Stimulated activated CD4-positive, alpha-beta T cell treated with anti-CD3 and anti-CD28 coated beads, Interleukin-4, amount 100 ng/mL, for 48 hours (primary cell): ENCODE measurements around the gene LMBRD2.
"Not testable (repeated sequence)": the region's sequence is repeated elsewhere in the genome, so short reads cannot be mapped to it uniquely, and the experiment has no call there.

Experiments
- DNase-seq, 2 donors: peaks; one replicate each; pipeline ENCODE4 v3.0.0-alpha.2; 2020; ENCODE audit warnings: low read depth in 2 of 2

Gene LMBRD2

DNA sequence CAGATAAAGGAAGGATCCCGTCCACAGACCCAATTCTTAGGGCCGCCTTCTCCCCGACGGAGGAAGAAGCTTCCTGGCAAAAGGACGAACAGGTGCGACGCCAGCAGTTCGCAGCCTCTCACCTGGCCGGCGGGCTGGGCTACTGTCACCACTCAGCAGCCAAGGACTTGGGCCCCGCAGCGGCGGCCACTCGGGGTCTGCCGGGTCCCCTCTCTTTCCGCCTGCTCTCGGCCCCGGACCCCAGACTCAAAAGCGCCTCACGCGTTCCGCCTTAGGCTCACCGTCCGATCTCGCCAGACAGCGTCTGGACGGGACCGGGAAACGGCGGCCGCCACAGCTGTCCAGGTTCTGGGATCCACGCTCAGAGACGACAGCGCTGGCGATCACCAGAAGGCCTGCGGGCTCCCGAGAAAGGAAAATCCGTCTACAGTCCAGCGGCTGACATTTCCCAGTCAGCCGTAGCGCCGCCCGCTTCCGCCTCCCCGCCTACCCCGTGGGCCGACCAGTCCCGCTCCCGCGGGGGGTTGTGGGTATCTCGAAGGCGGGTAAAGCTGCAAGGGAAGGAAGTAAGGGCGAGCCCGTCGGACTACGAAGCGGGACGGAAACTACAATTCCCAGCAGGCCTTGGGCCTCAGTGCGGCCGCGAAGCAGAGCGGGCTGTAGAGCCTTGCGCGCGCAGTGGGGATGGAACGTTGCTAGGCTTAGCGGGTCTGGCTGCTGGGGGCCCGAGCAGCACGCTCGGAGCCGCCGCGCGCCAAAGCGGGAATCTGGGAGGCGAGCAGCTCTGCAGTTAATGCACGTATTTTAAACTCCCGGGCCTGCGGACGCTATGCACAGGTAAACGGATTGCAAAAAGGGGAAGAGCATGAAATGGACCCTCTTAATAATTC, at the start of gene LMBRD2, which contains the start of gene SKP2:
LMBRD2 (minus strand) TSS at position 454 of the 890 bp plus-strand sequence. CDS start 8,538 bp downstream, outside the sequence.
SKP2 (plus strand) TSS at position 678 of the 890 bp plus-strand sequence; CDS start at position 830, 152 bp downstream.
- peak; percentile 93 to 96 for DNase-seq

DNA sequence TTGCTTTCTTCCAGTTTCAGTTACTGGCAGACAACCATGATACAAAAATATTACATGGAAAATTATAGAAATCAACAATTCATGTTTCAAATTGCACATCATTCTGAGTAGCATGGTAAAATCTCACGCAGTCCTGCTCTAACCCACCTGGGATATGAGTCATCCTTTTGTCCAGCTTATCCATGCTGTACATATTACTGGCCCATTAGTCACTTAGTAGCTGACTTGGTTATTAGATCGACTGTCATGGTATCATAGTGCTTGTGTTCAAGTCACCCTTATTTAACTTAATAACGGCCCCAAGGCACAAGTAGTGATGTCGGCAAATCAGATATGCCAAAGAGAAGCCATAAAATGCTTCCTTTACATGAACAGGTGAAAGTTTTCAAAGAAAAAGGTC, 48.8 kb upstream of the LMBRD2 start:
- no peak for DNase-seq

DNA sequence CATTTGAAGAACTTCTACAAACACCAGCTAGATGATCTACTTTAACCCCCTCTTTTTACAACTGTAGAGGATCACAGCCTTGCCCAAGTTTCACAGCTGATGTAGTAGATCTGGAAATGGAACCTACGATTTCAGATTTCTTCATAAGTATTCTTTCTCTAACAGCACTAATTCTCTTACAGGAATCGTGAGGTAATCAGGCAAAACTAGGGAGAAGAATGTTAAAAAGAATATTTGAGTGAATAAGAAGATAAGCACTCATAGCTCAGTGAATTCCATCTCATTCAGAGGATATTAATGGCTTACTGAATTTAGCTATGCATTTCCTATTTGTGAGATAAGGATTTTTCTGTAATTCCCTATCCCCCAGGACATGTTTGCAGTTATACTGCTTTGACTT, 47.9 kb upstream of the LMBRD2 start:
- no peak for DNase-seq

DNA sequence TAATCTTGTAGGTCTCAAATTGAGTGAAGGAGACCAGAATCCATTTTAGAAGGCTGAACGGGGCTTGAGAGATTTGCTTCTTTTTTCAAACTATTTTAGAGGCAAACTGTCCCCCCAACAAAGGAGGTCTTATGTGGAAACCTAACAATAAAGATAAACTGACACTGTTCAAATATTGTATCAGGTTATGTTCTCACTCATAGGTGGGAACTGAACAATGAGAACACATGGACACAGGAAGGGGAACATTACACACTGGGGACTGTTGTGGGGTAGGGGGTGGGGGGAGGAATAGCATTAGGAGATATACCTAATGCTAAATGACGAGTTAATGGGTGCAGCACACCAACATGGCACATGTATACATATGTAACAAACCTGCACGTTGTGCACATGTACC, 47.1 kb upstream of the LMBRD2 start:
- not testable (repeated sequence) for DNase-seq

DNA sequence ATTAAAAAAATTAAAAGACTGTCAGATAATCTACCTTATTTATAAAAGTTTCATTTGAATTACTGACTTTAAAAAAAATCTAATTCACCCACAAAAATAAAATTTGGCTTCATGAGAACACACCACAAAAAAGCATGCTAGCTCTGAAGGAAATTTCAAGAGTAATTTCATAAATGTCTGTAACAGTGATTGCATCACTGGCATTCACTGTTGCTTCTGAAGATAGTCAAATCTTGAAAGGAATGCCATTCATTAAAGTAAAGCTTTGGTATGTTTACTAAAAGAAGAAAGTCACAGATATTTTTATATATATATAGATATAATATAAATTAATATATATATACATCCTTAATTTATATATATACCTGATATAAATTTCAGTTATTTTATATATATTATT, 46.6 kb upstream of the LMBRD2 start:
- DNase-seq, result no peak

DNA sequence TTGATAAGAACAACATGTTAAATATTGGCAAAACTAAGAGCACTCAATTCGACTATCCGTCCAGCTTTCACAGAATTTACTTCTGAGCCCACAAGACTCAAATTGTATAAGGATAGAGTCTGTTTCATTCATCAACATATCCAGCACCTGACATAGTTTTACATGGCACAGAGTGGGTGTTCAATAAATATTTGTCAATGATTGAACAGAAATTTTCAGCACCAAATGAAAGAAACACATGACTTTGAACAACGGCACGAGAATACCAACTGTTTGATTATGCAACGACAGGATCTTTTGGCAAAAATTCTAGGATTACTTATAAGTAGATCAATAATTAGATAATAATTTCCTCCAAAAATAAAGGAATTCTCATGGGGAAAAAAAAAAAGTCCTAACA, 42.1 kb upstream of the LMBRD2 start:
- DNase-seq, result no peak

DNA sequence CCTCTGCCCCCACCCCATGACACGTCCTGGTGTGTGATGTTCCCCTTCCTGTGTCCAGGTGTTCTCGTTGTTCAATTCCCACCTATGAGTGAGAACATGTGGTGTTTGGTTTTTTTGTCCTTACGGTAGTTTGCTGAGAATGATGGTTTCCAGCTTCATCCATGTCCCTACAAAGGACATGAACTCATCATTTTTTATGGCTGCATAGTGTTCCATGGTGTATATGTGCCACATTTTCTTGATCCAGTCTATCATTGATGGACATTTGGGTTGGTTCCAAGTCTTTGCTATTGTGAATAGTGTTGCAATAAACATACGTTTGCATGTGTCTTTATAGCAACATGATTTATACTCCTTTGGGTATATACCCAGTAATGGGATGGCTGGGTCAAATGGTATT, 32.7 kb upstream of the LMBRD2 start:
- not testable (repeated sequence) for DNase-seq

DNA sequence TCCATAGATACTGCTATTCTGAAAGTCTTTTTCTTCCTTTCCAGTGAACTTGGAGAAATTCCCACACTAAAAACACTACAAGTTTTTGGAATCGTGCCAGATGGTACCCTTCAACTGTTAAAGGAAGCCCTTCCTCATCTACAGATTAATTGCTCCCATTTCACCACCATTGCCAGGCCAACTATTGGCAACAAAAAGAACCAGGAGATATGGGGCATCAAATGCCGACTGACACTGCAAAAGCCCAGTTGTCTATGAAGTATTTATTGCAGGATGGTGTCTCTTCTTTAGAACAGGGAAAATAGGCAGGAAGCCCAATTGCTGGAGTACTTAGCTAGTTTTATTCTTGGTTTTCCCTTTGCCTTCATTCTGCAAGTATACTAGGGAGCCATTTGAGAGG, 30.1 kb upstream of the LMBRD2 start:
- no peak for DNase-seq

DNA sequence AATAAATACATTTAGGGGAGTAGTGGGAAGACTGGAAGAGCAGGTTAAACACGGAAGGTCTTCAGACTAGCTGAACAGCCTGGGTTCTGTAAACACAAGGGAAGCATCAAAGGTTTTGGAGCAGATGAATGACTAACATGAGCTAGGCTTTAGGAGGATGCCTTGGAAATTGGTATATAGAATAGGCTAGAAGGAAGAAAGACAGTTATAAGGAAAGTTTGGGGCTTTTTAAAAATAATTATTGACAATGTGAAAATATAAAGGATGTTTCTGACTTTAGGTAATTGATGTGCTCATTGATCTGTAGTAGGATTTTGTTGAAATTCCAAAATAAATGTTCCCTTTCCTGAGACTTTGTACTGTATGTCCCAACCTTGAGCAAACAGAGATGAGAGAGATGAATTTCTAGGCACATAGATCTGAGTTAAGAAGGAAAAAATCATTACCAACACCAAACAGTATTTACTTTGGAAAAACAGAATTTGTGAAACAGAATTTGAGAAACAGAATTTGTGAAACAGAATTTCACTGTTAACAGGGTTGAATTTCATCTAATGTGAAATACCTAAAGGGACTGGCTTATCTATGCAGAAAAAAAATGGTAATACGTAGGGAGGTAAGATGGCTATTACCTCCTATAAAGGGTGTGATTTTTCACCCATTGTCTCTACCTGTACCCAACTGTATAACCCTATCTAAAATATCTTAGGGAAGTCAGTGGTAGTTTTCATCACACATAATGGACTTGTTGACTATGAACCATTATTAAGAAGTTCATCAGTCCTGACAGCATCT, 29.1 kb upstream of the LMBRD2 start:
- DNase-seq, result no peak

DNA sequence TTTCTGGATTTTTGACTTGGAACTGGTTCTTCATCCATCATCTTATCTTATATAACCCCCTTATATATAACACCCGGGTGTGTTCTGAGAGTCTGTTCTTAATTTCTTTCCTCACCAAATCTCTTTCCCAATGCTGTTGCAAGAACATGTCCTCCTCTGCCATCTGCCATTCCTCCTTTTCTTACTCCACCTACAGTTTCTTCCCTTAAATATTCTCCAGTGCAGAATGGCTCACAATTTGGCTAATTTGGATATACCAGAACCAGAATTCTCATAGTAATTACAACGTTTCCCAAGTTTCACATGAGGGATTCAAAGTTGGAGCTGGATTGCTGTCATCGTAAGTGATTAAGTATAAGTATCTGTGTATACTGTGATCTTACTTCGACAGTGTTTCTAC, 28.3 kb upstream of the LMBRD2 start:
- no peak for DNase-seq

DNA sequence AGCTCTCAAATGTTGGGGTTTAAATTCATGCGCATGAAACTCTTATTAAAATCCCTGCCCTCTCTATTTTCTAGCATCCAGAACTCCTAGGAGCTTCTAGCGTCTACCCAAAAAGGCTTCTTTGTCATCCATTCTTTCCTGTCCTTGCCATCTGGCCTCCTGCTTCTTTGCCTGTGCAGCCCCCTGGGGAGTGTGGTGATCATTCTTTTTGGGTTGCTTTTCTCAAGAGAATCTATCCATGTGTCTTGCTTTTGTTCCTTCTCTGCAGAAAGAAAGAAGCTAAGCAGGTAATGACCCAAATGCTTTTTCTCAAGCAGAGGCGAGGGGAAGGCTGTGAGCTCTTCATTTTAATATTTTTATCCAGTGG, 26.8 kb upstream of the LMBRD2 start:
- DNase-seq, result no peak

DNA sequence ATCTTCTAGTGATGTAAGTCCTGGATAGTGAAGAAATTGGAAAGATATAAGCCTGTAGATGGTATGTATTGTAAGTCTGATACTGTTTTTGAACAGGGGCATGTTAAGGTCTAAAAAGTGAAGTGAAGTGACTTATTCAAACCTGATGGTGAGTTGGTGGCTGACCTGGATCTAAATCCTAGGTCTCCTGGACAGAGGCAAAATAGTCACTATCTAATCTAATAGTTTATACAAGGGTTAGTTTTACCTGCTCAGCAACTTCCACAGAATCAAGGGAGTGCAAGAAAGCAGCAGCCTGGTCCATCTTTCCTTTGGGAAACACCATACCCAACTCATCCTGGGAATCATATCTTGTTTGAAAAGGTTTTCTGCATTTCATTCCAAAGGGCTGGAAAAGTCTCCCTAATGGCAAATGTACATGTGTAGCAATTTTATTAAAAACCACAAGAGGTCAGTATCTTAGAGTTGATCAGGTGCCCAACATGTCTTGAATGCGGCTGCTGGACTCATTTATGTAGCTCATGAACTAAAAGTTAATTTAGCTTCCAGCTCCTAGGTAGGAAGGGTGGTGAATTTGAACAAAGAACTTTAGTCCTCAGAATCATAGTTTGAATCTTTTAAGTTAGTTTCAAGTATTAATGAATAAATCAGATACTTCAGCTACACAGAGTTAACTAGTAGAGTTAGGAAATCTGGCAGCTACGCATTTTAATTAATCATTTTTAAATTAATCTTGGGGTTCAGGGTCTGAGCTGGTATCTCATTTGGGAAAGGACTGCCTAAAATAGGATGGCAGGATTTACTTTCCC, 26.2 kb upstream of the LMBRD2 start:
- no peak for DNase-seq

DNA sequence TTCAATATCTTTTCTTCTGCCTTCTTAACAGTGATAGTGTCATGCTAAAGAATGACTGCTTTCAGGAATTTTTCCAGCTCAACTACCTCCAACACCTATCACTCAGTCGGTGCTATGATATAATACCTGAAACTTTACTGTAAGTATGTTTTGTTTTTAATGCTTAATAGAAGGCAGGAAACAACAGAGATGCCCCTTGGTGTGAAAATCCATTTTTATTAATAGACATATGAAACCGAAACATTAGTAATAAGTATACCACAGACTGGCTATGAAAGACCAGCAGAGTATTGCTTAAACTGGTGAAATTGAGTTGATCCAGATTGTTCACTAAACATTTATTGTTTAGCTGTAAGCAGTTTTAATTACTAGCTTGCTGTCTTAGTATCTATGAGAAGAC, 25.5 kb upstream of the LMBRD2 start:
- DNase-seq, result no peak

DNA sequence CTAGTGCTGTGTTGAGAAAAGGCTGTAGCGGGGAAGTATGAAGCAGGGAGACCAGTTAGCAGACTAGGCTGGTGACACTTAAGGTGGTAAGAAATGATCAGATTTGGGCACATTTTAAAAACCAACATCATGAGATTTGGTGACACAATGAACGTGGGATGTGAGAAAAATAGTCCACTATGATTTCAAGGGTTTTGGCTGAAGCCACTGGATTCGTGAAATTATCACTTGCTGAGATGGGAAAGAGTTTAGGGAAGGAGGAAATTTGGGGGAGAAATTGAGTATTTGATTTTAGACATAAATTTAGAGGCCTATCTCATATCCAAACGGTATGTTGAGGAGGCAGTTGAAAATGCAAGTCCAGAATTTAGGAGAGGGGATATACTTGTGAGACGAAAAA, 23.4 kb upstream of the LMBRD2 start:
- no peak for DNase-seq

DNA sequence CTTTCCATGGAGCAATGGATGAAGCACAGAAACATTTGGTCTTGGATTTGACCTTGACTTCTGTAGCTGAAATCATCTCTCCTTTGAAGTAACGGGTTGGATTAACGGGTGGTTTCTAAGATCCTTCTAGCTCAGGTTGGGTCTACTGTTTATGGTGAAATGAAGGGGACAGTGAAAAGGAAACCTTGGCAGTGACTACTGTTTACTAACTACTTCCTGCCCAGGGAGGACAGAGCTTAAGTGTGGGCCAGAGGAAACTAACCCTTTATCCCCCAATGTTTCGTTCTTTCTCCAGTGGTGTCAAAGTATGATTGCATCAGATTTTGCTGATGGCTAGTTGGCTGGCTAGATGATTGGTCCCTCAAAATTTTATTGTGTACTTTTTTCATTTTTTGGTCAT, 22.4 kb upstream of the LMBRD2 start:
- DNase-seq, result no peak

DNA sequence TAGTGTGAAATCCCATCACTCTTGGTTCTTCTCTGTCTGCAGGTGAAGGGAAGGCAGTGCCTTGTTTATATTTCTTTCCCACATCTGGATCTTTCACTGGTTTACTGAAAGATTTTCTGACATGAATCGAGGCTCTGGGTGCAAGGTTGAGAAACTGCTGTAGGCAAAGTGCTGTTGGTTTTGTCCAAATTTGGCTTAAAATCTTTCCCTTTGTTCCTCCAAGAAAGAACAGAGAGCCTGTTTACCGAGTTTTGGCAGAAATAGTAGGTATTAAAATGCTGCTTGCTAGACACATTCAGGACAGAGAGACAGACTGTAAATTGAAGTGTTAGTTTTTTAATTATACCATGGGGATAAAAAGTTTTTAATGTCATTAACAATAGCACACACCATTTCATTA, 21.7 kb upstream of the LMBRD2 start:
- DNase-seq, result no peak

DNA sequence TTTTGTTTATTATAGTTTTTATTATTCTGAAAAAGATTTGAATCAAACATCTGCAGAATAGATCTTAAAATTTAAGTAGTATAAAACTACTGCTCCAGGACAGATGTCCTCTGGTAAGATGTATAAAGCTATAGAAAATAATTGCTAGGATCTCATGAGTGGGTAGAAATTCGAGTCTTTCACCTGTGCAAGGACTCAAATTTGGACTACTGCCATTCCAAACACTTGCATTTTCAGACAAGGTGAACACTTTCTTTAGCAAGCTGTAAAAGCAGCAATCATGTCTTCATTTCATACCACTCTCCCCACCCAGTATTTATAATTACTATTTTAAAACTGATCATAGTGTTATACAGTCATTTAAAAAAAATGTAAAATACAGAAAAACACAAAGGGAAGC, 20.9 kb upstream of the LMBRD2 start:
- DNase-seq, result no peak

DNA sequence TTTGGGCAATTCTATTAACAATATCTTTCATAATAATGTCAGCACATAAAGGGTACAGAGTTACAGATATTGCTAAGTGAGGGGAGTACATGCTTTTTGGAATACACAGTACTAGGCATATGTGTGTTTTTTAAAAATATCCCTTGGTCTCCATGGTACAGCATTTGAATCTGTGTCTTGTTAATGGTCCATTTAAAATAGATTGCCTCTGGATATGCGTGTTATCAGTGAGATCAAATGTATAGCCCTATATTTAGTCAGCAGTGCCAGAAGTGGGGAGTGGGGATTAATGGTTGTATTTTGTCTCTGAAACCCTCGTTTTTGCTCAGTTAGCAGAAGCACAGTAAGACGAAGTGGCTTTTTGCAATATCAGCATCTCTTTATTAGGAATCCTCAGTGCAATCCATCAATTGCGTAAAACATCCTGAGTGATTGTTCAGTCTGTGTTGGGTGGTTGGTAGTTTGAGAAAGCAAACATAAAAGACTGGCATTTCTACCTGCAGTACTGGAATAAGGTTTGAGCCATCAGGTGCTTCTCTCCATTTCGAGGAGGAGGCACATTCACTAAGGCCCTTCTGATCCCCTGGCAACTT, 19.2 kb upstream of the LMBRD2 start:
- no peak for DNase-seq

DNA sequence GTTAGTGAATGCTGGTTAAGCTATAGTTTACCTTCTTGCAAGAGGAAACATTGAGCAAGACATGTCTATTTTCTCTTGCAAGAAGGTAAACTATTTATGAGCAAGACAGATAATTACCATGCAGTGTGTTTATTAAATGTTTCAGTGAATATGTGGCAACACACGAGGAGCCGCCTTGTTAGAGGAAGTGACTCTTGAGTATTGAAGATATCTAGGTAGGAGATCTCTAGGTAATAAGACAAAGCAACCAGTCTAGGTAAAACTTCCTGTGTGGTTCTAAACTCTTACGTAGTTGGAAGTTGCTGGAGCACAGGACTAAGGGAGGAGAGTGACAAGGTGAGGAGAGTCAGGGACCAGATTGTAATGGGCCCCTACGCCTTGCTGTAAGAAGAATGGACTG, 17.1 kb upstream of the LMBRD2 start:
- no peak for DNase-seq

DNA sequence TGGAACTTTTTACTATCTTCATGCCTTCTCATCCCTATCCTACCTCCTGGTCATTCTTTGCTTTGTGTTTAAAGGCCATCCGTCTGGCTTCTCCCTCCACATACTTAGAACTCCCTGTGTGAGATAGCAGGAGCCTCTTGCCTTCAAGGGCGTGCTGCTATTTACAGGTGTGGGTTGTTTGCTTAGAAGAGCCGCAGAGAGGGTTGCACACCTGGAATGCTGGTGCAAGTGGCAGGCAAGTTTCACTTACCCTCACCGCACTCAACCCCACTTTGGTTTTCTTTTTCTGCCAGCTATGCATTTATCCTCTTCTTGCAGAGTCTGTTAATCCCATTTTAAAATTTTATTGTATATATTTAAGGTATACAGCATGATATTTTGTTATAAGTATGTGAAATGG, 12.8 kb upstream of the LMBRD2 start:
- no peak for DNase-seq

DNA sequence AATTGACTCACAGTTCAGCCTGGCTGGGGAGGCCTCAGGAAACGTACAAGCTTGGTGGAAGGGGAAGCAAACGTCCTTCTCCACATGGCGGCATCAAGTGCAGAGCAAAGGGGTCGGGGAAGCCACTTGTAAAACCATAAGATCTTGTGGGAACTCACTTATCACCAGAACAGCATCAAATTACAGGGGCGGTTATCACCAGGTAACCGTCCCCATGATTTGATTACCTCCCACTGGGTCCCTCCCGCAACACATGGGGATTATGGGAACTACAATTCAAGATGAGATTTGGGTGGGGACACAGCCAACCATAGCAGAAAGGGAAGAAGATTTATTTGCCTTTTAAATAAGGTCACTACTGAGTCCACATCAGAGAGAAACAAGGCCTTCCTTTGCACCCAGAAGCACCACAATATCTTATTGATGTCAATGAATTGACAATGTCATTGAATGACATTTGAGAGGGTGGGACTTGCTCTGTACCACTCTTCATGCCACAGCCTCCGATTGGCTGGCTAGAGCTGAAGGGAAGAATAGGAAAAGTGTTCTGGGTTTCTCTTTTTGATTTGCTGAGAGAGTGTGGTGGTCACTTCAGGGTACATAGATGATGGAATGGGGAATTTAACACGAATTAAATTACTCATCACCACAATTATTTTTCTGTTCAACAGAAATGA, 11.3 kb upstream of the LMBRD2 start:
- DNase-seq, result no peak
